Stomach (tissue), 9 donors: Measurements from ENCODE around the gene ZBTB8A. TPM values are rescaled to one million over a fixed set of nuclear protein-coding genes. Genes with fewer than 3 reads are reported as not detected.

ENCODE experiments used
- DNase-seq, 2 donors: peaks; one replicate each; pipeline versions ENCODE4 v3.0.0 to v3.0.0-alpha.2; 2013 to 2019
- H3K27ac ChIP-seq, 5 donors: fragments of 200-600 bp in 4 of 5; sonication (generic) in 4 of 5; one replicate each; pipeline ENCODE4 v1.5.1; 2013 to 2019; ENCODE audit warnings: mild to moderate bottlenecking in 1 of 5, moderate library complexity in 1 of 5
- H3K27me3 ChIP-seq, 3 donors: fragments of 200-600 bp; sonication (generic); one replicate each; pipeline ENCODE4 v1.5.1; 2017 to 2019; ENCODE audit warnings: mixed run types in 1 of 3
- H3K36me3 ChIP-seq, 4 donors: fragments of 200-600 bp; sonication (generic); 1 replicate in 3 of 4; 2 replicates in 1 of 4; pipeline ENCODE4 v1.5.1; 2016 to 2019
- H3K4me1 ChIP-seq, 4 donors: fragments of 200-600 bp; sonication (generic); one replicate each; pipeline ENCODE4 v1.5.1; 2016 to 2019
- H3K4me3 ChIP-seq, 4 donors: fragments of 200-600 bp; sonication (generic) in 3 of 4; one replicate each; pipeline ENCODE4 v1.5.1; 2016 to 2019; ENCODE audit warnings: mild to moderate bottlenecking in 1 of 4
- H3K9me3 ChIP-seq, 4 donors: fragments of 200-600 bp; sonication (generic); one replicate each; pipeline ENCODE4 v1.5.1; 2016 to 2019
- EP300 ChIP-seq: sonication (generic); formaldehyde crosslinking; IDR thresholded peaks from one replicate; pipeline ENCODE4 v1.6.1; 2017; ENCODE audit warnings: antibody characterized with exemption
- POLR2A ChIP-seq, 4 donors: fragments of 450-650 bp; IDR thresholded peaks; one replicate each; pipeline ENCODE4 v1.6.1; 2016; ENCODE audit warnings: antibody characterized with exemption in 4 of 4, control low read depth in 2 of 4, mild to moderate bottlenecking in 1 of 4, moderate library complexity in 1 of 4
- POLR2AphosphoS5 ChIP-seq, 3 donors: sonication (generic); formaldehyde crosslinking; IDR thresholded peaks; one replicate each; pipeline ENCODE4 v1.6.1; 2016; ENCODE audit warnings: antibody characterized with exemption in 3 of 3
- WGBS, 5 donors: extraction: QIAGEN DNeasy Blood & Tissue Kit in 3 of 5; methylation state at CpG; one replicate each; pipeline versions ENCODE4 v1.1.5 to v1.1.7; 2013 to 2018; 5-methylcytosine and 5-hydroxymethylcytosine counted together
- intact Hi-C: fragments of 100-400 bp; cut with DNase I; formaldehyde crosslinking; loops from one replicate; pipeline ENCODE4 v1.15.1; 2023; ENCODE audit warnings: low total_unique reads
- polyA plus RNA-seq, 3 donors: library from polyadenylated mRNA; stranded (reverse); fragments of 200-250 nt; gene quantifications; one replicate each; pipeline ENCODE4 v1.2.3, GENCODE V29; 2013
- total RNA-seq, 5 donors: library from RNA; depleted of rRNA; stranded (reverse); fragments of >200 nt; gene quantifications; one replicate each; pipeline versions ENCODE4 v1.1.0 to v1.2.3, GENCODE V29; 2014 to 2016
- TF ChIP-seq, protein P1 (sequence below), 7 experiments: fragments of 450-650 bp in 4 of 7; fragments of 200-600 bp in 3 of 7; sonication (generic) in 3 of 7; IDR thresholded peaks; one replicate each; pipeline ENCODE4 v1.5.1; 2016 to 2019; ENCODE audit warnings: antibody characterized with exemption in 7 of 7, control low read depth in 2 of 7, mild to moderate bottlenecking in 1 of 7
- donor health status: healthy with polysubstance abuse.
- donor health status: Bipolar disorder and iron deficiency.
- donor health status: healthy.

The ZBTB8A gene
- total and polyA plus RNA-seq, 8 donors = 0.58 to 23.9 (median 3.1) TPM

DNA sequence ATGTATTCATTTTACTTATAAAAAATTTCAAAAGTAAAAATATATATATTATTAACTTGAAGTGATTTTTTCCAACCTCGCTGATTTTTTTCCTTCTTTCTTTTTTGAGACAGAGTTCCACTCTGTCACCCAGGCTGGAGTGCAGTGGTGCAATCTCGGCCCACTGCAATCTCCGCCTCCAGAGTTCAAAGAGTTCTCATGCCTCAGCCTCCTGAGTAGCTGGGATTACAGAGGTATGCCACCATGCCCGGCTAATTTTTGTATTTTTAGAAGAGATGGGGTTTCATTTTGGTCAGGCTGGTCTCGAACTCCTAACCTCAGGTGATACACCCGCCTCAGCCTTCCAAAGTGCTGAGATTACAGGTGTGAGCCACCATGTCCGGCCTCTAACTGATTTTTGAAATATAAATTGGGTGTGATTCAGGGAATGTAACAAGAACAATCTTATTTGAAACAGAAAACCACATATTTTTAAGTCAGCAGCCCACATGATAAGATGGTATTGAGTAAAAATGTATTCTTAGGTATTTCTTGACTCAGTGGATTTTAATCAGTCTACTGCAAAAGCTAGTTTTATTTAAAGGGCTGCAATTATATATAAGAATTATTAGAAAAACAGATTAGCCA lies 44.4 kb upstream of the ZBTB8A start:
- H3K4me3 ChIP-seq = no peak overlapping the region
- 78 to 86% (median 82%) methylated on average over 7 of the region's 7 CpGs for WGBS, 5 donors
- H3K27me3 ChIP-seq = peaks cover 0 to 7% (median 0%) of the 10 kb centered on the region in 3 donors
- no peak for DNase-seq
- intact Hi-C loops = no loop called here
- TF ChIP-seq POLR2AphosphoS5 (IDR thresholded peaks at IDR 0.05) (no peak), POLR2A (IDR thresholded peaks at IDR 0.05) (no peak), EP300 (no peak)
- TF ChIP-seq, protein P1, sequence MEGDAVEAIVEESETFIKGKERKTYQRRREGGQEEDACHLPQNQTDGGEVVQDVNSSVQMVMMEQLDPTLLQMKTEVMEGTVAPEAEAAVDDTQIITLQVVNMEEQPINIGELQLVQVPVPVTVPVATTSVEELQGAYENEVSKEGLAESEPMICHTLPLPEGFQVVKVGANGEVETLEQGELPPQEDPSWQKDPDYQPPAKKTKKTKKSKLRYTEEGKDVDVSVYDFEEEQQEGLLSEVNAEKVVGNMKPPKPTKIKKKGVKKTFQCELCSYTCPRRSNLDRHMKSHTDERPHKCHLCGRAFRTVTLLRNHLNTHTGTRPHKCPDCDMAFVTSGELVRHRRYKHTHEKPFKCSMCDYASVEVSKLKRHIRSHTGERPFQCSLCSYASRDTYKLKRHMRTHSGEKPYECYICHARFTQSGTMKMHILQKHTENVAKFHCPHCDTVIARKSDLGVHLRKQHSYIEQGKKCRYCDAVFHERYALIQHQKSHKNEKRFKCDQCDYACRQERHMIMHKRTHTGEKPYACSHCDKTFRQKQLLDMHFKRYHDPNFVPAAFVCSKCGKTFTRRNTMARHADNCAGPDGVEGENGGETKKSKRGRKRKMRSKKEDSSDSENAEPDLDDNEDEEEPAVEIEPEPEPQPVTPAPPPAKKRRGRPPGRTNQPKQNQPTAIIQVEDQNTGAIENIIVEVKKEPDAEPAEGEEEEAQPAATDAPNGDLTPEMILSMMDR (IDR thresholded peaks at IDR 0.05) = no peak
- peaks cover 0 to 13% (median 6%) of the 10 kb centered on the region in 4 donors for H3K4me1 ChIP-seq
- no peak overlapping the region for H3K27ac ChIP-seq
- no peaks in the 10 kb centered on the region for H3K9me3 ChIP-seq
- no peaks in the 10 kb centered on the region for H3K36me3 ChIP-seq

DNA sequence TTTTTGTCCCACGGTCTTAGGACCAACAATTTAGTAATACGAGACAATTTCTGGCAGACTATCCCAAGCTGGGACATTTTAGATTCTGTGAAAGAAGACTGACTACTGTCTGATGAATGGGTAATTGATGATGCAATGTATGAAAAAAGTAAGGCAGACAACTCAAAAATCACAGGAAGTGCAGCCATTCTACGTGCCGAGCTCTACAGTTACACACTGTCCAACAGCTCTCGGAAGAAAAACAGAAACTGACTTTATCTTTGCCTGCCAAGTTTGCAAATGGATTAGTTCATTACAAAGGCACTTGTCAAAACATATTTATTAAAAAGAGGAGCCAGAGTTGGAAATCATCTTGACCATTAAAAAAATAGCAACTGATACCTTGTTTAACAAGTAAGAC lies 43.1 kb upstream of the ZBTB8A start:
- TF ChIP-seq, protein P1 (IDR thresholded peaks at IDR 0.05) = no peak
- TF ChIP-seq POLR2A (IDR thresholded peaks at IDR 0.05) (no peak), POLR2AphosphoS5 (IDR thresholded peaks at IDR 0.05) (no peak)
- DNase-seq = peak in 1 of 2 donors; percentile 66
- WGBS, 5 donors = 31 to 46% (median 38%) methylated on average over 5 of the region's 5 CpGs
- Histone ChIP-seq H3K27ac (no peak overlapping the region), H3K4me1 (peaks cover 0 to 17% (median 8%) of the 10 kb centered on the region in 4 donors), H3K36me3 (no peaks in the 10 kb centered on the region), H3K9me3 (no peaks in the 10 kb centered on the region), H3K27me3 (peaks cover 0 to 7% (median 0%) of the 10 kb centered on the region in 3 donors), H3K4me3 (no peak overlapping the region)
- intact Hi-C loops = no loop called here

DNA sequence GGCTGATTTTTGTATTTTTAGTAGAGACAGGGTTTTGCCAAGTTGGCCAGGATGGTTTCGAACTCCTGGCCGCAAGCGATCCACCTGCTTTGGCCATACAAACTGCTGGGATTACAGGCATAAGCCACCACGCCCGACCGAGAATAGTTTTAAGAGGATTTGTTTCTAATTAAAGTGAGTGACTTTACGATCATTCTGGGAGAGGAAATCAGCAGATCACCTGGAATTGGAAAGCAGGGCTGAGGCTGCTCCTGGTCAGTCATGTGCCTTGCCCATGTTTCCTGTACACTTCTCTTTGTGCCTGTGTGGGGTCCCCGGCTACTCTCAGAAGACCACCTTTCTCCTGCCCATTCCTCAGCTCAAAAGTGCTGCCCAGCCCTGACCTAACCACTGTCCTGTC lies 40.5 kb upstream of the ZBTB8A start:
- no peak overlapping the region for H3K27ac ChIP-seq
- intact Hi-C loops = no loop called here
- no peak for DNase-seq
- peaks cover 0 to 26% (median 12%) of the 10 kb centered on the region in 4 donors for H3K4me1 ChIP-seq
- no peaks in the 10 kb centered on the region for H3K9me3 ChIP-seq
- no peaks in the 10 kb centered on the region for H3K27me3 ChIP-seq
- TF ChIP-seq, protein P1 (IDR thresholded peaks at IDR 0.05) = no peak
- TF ChIP-seq EP300 = no peak
- TF ChIP-seq POLR2AphosphoS5 (IDR thresholded peaks at IDR 0.05) = no peak
- TF ChIP-seq POLR2A (IDR thresholded peaks at IDR 0.05) = no peak
- H3K4me3 ChIP-seq = no peak overlapping the region
- WGBS, 5 donors = 80 to 95% (median 94%) methylated on average over 8 of the region's 8 CpGs
- no peaks in the 10 kb centered on the region for H3K36me3 ChIP-seq

DNA sequence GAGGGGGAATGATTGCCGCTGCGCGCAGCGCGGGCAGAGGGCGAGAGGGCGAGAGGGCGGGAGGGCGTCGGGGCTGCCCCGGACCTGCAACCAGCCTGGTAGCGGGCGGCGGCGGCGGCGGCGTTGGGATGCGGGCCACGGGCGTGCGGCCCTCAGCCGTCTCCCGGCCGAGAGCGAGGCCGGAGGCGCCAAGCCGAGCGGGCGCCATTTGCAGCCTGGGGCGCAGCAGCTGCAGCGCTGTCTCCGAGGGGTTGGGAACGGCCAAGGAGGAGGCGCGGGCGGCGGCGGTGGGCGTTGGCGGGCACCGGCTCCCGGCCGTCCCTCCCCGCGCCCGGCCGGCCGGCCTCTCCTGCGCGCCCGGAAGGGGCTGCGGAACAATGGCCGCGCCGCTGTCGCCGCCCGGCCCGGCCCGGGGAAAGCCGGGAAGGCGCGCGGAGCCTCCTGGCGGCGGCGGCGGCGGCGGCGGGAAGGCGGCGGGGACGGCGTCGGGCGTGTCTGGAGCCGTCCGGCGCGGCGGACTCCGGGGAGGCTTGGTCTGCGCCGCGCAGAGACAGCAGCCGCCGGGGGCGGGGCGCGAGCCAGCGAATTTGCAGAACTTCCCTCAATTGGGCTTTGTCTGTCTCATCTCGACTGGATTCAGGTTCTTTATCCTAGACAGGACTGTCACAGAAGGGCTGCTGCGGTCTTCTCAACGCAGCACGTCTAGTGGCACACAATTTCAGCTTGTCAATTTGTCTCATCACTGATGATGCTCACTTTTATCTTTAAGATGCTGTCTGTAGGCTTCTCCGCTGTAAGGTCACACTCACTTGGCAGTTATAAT lies 38.6 kb upstream of the ZBTB8A start:
- Histone ChIP-seq H3K4me3 (peak overlapping the region; percentile 73 to 95 (median 77)), H3K9me3 (no peaks in the 10 kb centered on the region), H3K27ac (peak overlapping the region; percentile 90 to 98 (median 94)), H3K27me3 (no peaks in the 10 kb centered on the region), H3K4me1 (peaks cover 0 to 24% (median 10%) of the 10 kb centered on the region in 4 donors), H3K36me3 (no peaks in the 10 kb centered on the region)
- TF ChIP-seq, protein P1 (IDR thresholded peaks at IDR 0.05) = peak in 1 of 7 experiments; percentile 52
- TF ChIP-seq EP300 (no peak), POLR2A (IDR thresholded peaks at IDR 0.05) (no peak), POLR2AphosphoS5 (IDR thresholded peaks at IDR 0.05) (peak in 1 of 3 donors; percentile 11)
- DNase-seq = peak; percentile 70 to 91
- intact Hi-C loops = no loop called here
- WGBS, 5 donors = 1 to 4% (median 2%) methylated on average over 8 to 98 of the region's 99 CpGs
